HCT116 (cell line): ENCODE data around the gene SDC1. TPM values are rescaled to one million over a fixed set of nuclear protein-coding genes. Genes with fewer than 3 reads are reported as not detected.

Experiments
- ATAC-seq: fragments of 200-7000 bp; cut with Tn5 transposase; 2 replicates; pipeline ENCODE4 v1.9.1; 2020; ENCODE audit warnings: mild to moderate bottlenecking, moderate library complexity
- BruUV-seq: library from RNA; stranded (reverse); fragments of 400-500 nt; replicated peaks from 2 replicates; lab custom pipeline; 2021; lab: Mats Ljungman, UMichigan
- CTCF ChIA-PET: fragments of 300-600 bp; sonication (Branson Sonifier 250); formaldehyde crosslinking; loops from one replicate; lab custom pipeline; 2021; ENCODE audit warnings: antibody characterized with exemption; lab: Charles Lee
- POLR2A ChIA-PET: fragments of 300-600, 350-600 bp; sonication (Branson Sonifier 250); formaldehyde crosslinking; loops from one replicate; lab custom pipeline; 2021; ENCODE audit warnings: antibody characterized with exemption; lab: Charles Lee
- RAD21 ChIA-PET, 2 experiments: fragments of 300-600 bp; sonication (Branson Sonifier 250); formaldehyde crosslinking; loops; one replicate each; lab custom pipeline; 2023; ENCODE audit warnings: low total read pairs in 2 of 2; ENCODE audit not compliant: uncharacterized antibody in 2 of 2, unreplicated experiment in 2 of 2, low non-redundant PET in 1 of 2; lab: Charles Lee
- DNase-seq: peaks from one replicate; pipeline ENCODE4 v3.0.0-alpha.2; 2010; ENCODE audit warnings: low read depth, low spot score
- H2AFZ ChIP-seq: fragments of 200-600 bp; shearing (Covaris generic), sonication (generic); 2 replicates; pipeline ENCODE4 v1.6.1; 2017; ENCODE audit warnings: low read depth, mixed run types, mixed read lengths, antibody characterized with exemption, low read length; ENCODE audit not compliant: poor library complexity, severe bottlenecking
- H3K27ac ChIP-seq: 2 replicates; pipeline ENCODE4 v1.5.1; 2012; ENCODE audit warnings: low read depth, low read length
- H3K27me3 ChIP-seq: fragments of 200-600 bp; sonication (generic); 2 replicates; pipeline ENCODE4 v1.6.1; 2016; ENCODE audit warnings: mixed run types, low read length, mixed read lengths; ENCODE audit not compliant: insufficient read depth
- H3K36me3 ChIP-seq, 2 experiments: fragments of 200-500 bp in 1 of 2; fragments of 200-600 bp in 1 of 2; sonication (Bioruptor generic) in 1 of 2; sonication (generic) in 1 of 2; 2 replicates each; pipeline versions ENCODE4 v1.5.1 to v1.6.1; 2014 to 2016; ENCODE audit warnings: low read length in 2 of 2, inconsistent platforms in 1 of 2, mixed read lengths in 1 of 2, mixed run types in 1 of 2; ENCODE audit not compliant: insufficient read depth in 2 of 2, control insufficient read depth in 1 of 2
- H3K4me1 ChIP-seq, 2 experiments: fragments of 200-600 bp in 1 of 2; sonication (generic) in 1 of 2; 2 replicates each; pipeline versions ENCODE4 v1.5.1 to v1.6.1; 2012 to 2017; ENCODE audit warnings: low read length in 2 of 2, inconsistent platforms in 1 of 2, mild to moderate bottlenecking in 1 of 2, mixed read lengths in 1 of 2, mixed run types in 1 of 2, moderate library complexity in 1 of 2; ENCODE audit not compliant: insufficient read depth in 2 of 2, control insufficient read depth in 1 of 2
- H3K4me2 ChIP-seq: fragments of 200-600 bp; sonication (generic); 2 replicates; pipeline ENCODE4 v1.6.1; 2017; ENCODE audit warnings: mixed run types, low read length, mixed read lengths
- H3K4me3 ChIP-seq, 2 experiments: fragments of 200-600 bp in 1 of 2; sonication (generic) in 1 of 2; replicated peaks in 1 of 2; 2 replicates each; pipeline ENCODE4 v1.5.1; 2011 to 2016; ENCODE audit warnings: low read length in 2 of 2, control low read depth in 1 of 2, low read depth in 1 of 2, mild to moderate bottlenecking in 1 of 2, mixed read lengths in 1 of 2, mixed run types in 1 of 2
- H3K79me2 ChIP-seq: fragments of 200-600 bp; sonication (generic); 2 replicates; pipeline ENCODE4 v1.6.1; 2017; ENCODE audit warnings: mild to moderate bottlenecking, mixed run types, low read length, moderate library complexity, mixed read lengths; ENCODE audit not compliant: insufficient read depth
- H3K9ac ChIP-seq: fragments of 200-600 bp; sonication (generic); 2 replicates; pipeline ENCODE4 v1.6.1; 2016; ENCODE audit warnings: low read length, mixed read lengths
- H3K9me2 ChIP-seq: fragments of 200-600 bp; sonication (generic), shearing (Covaris generic); 2 replicates; pipeline ENCODE4 v1.6.1; 2017; ENCODE audit warnings: mixed run types, mild to moderate bottlenecking, moderate library complexity; ENCODE audit not compliant: insufficient read depth
- H3K9me3 ChIP-seq, 2 experiments: fragments of 200-500 bp in 1 of 2; fragments of 200-600 bp in 1 of 2; sonication (Bioruptor generic) in 1 of 2; sonication (generic) in 1 of 2; 2 replicates each; pipeline ENCODE4 v1.6.1; 2014 to 2017; ENCODE audit warnings: low read length in 2 of 2, mixed read lengths in 2 of 2, inconsistent platforms in 1 of 2, low read depth in 1 of 2, mild to moderate bottlenecking in 1 of 2, mixed run types in 1 of 2, moderate library complexity in 1 of 2; ENCODE audit not compliant: control insufficient read depth in 1 of 2, insufficient read depth in 1 of 2
- H4K20me1 ChIP-seq: fragments of 200-600 bp; sonication (generic), shearing (Covaris generic); 2 replicates; pipeline ENCODE4 v1.6.1; 2017; ENCODE audit warnings: mixed run types, mild to moderate bottlenecking, moderate library complexity; ENCODE audit not compliant: insufficient read depth
- ATF3 ChIP-seq: IDR thresholded peaks from 2 replicates; pipeline ENCODE4 v1.6.1; 2012
- EGR1 ChIP-seq: IDR thresholded peaks from 2 replicates; pipeline ENCODE4 v1.6.1; 2012; ENCODE audit warnings: low read depth
- ELF1 ChIP-seq: IDR thresholded peaks from 2 replicates; pipeline ENCODE4 v1.6.1; 2012; ENCODE audit warnings: low read depth, borderline replicate concordance
- EZH2phosphoT487 ChIP-seq: fragments of 200-600 bp; IDR thresholded peaks from 2 replicates; pipeline ENCODE4 v1.6.1; 2018; ENCODE audit warnings: antibody characterized with exemption, borderline replicate concordance
- POLR2A ChIP-seq: IDR thresholded peaks from 2 replicates; pipeline ENCODE4 v1.7.0; 2011; ENCODE audit warnings: borderline replicate concordance; ENCODE audit not compliant: insufficient read depth, insufficient read length; ENCODE audit errors: extremely low read depth
- RAD21 ChIP-seq: IDR thresholded peaks from 2 replicates; pipeline ENCODE4 v1.6.1; 2012; ENCODE audit warnings: low read depth, mild to moderate bottlenecking
- SIN3A ChIP-seq: IDR thresholded peaks from 2 replicates; pipeline ENCODE4 v1.6.1; 2012; ENCODE audit warnings: low read depth
- SRF ChIP-seq: IDR thresholded peaks from 2 replicates; pipeline ENCODE4 v1.6.1; 2012; ENCODE audit warnings: low read depth
- ZNF274 ChIP-seq: fragments of 200-500 bp; sonication (Bioruptor generic); IDR thresholded peaks from 2 replicates; pipeline ENCODE4 v1.6.1; 2014; ENCODE audit warnings: mild to moderate bottlenecking, low read depth, low read length, inconsistent platforms
- intact Hi-C: fragments of 100-400 bp; cut with micrococcal nuclease; formaldehyde crosslinking; loops from 2 replicates; pipeline ENCODE4 v1.10.0; 2022
- total RNA-seq: library from RNA; stranded (reverse); gene quantifications from one replicate; pipeline ENCODE4 v1.2.1, GENCODE V29; 2021; ENCODE audit not compliant: unreplicated experiment
- TF ChIP-seq, protein P1 (sequence below): IDR thresholded peaks from 2 replicates; pipeline ENCODE4 v1.6.1; 2012; ENCODE audit warnings: low read depth
- TF ChIP-seq, protein P2 (sequence below), 3 experiments: fragments of 200-600 bp in 1 of 3; sonication (generic) in 1 of 3; IDR thresholded peaks in 2 of 3; conservative IDR thresholded peaks in 1 of 3; 2 replicates each; pipeline ENCODE4 v1.5.1; 2012 to 2017; ENCODE audit warnings: low read depth in 2 of 3, low read length in 2 of 3, antibody characterized with exemption in 1 of 3, borderline replicate concordance in 1 of 3, control low read depth in 1 of 3, mild to moderate bottlenecking in 1 of 3, mixed read lengths in 1 of 3, mixed run types in 1 of 3, moderate library complexity in 1 of 3; ENCODE audit not compliant: insufficient read depth in 1 of 3
- TF ChIP-seq, protein P3 (sequence below): IDR thresholded peaks from 2 replicates; pipeline ENCODE4 v1.6.1; 2012

SDC1 gene
- total RNA-seq, 1 experiment from 2014 or later = 32.0 TPM

- no peak overlapping the region for H3K4me3 ChIP-seq
- H3K27me3 ChIP-seq = no peaks in the 10 kb centered on the region
- no peak overlapping the region for H3K9ac ChIP-seq
- no peak overlapping the region for H3K4me2 ChIP-seq
- ATAC-seq = no peak
- RAD21 ChIA-PET = no interaction called here
- peaks cover 0 to 16% of the 10 kb centered on the region in 2 experiments; a peak in 1 of 4 replicates for H3K4me1 ChIP-seq
- TF ChIP-seq EZH2phosphoT487 = no peak
- no peak for TF ChIP-seq RAD21
- TF ChIP-seq, protein P1, sequence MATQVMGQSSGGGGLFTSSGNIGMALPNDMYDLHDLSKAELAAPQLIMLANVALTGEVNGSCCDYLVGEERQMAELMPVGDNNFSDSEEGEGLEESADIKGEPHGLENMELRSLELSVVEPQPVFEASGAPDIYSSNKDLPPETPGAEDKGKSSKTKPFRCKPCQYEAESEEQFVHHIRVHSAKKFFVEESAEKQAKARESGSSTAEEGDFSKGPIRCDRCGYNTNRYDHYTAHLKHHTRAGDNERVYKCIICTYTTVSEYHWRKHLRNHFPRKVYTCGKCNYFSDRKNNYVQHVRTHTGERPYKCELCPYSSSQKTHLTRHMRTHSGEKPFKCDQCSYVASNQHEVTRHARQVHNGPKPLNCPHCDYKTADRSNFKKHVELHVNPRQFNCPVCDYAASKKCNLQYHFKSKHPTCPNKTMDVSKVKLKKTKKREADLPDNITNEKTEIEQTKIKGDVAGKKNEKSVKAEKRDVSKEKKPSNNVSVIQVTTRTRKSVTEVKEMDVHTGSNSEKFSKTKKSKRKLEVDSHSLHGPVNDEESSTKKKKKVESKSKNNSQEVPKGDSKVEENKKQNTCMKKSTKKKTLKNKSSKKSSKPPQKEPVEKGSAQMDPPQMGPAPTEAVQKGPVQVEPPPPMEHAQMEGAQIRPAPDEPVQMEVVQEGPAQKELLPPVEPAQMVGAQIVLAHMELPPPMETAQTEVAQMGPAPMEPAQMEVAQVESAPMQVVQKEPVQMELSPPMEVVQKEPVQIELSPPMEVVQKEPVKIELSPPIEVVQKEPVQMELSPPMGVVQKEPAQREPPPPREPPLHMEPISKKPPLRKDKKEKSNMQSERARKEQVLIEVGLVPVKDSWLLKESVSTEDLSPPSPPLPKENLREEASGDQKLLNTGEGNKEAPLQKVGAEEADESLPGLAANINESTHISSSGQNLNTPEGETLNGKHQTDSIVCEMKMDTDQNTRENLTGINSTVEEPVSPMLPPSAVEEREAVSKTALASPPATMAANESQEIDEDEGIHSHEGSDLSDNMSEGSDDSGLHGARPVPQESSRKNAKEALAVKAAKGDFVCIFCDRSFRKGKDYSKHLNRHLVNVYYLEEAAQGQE = no peak
- no peak for TF ChIP-seq SRF
- TF ChIP-seq ELF1 = no peak
- TF ChIP-seq, protein P2, sequence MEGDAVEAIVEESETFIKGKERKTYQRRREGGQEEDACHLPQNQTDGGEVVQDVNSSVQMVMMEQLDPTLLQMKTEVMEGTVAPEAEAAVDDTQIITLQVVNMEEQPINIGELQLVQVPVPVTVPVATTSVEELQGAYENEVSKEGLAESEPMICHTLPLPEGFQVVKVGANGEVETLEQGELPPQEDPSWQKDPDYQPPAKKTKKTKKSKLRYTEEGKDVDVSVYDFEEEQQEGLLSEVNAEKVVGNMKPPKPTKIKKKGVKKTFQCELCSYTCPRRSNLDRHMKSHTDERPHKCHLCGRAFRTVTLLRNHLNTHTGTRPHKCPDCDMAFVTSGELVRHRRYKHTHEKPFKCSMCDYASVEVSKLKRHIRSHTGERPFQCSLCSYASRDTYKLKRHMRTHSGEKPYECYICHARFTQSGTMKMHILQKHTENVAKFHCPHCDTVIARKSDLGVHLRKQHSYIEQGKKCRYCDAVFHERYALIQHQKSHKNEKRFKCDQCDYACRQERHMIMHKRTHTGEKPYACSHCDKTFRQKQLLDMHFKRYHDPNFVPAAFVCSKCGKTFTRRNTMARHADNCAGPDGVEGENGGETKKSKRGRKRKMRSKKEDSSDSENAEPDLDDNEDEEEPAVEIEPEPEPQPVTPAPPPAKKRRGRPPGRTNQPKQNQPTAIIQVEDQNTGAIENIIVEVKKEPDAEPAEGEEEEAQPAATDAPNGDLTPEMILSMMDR (IDR thresholded peaks at IDR 0.05 in 2 of 3, conservative IDR thresholded peaks at IDR 0.05 in 1 of 3; ENCODE audit: borderline replicate concordance in 1 of 3, insufficient read depth in 1 of 3, low read depth in 2 of 3, low read length in 2 of 3) = no peak
- TF ChIP-seq ZNF274 = no peak
- no peak for TF ChIP-seq EGR1
- TF ChIP-seq SIN3A = no peak
- TF ChIP-seq, protein P3, sequence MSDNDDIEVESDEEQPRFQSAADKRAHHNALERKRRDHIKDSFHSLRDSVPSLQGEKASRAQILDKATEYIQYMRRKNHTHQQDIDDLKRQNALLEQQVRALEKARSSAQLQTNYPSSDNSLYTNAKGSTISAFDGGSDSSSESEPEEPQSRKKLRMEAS = no peak
- no peak for TF ChIP-seq POLR2A
- TF ChIP-seq ATF3 = no peak
- TF ChIP-seq, all 23 proteins: peak for 0
- intact Hi-C loops = no loop called here
- ChIA-PET POLR2A (interaction anchor here (0.7 to 1.7 kb wide), 2 partner anchors 9 to 17 kb away, joined by 3 to 4 read pairs; no protein-coding TSS in a partner anchor), CTCF (no interaction called here)
- DNase-seq = no peak
- Histone ChIP-seq H3K9me2 (no peaks in the 10 kb centered on the region), H3K27ac (no peak overlapping the region), H3K9me3 (no peaks in the 10 kb centered on the region), H3K79me2 (peaks cover 17% of the 10 kb centered on the region), H2AFZ (no peak overlapping the region), H4K20me1 (no peaks in the 10 kb centered on the region), H3K36me3 (no peaks in the 10 kb centered on the region)
- no TSS peak for BruUV-seq
Measured at GRCh38 chr2:20214566-20215182, 10.3 kb downstream of the SDC1 start.
